MCF 10A (cell line): ENCODE results near the gene PPP1R13L. TPM values are rescaled to one million over a fixed set of nuclear protein-coding genes. Genes with fewer than 3 reads are reported as not detected.

ENCODE experiments used
- BruUV-seq: library from RNA; stranded (reverse); fragments of 400-500 nt; replicated peaks from 2 replicates; lab custom pipeline; 2021; lab: Mats Ljungman, UMichigan
- CTCF ChIA-PET: fragments of 300-600 bp; sonication (Branson Sonifier 250); formaldehyde crosslinking; extraction: SDS; loops from one replicate; lab custom pipeline; 2021; ENCODE audit warnings: antibody characterized with exemption, inconsistent platforms; lab: Yijun Ruan, JAX
- POLR2A ChIA-PET: fragments of 300-600, 350-650 bp; sonication (Branson Sonifier 250); formaldehyde crosslinking; extraction: SDS; loops from one replicate; lab custom pipeline; 2020; ENCODE audit warnings: antibody characterized with exemption, inconsistent platforms; lab: Yijun Ruan, JAX
- DNase-seq: peaks from one replicate; pipeline ENCODE4 v3.0.0-alpha.2; 2018; ENCODE audit not compliant: unreplicated experiment
- H3K27ac Mint-ChIP-seq: one replicate; pipeline ENCODE4 v1.8.0; 2022; ENCODE audit warnings: mild to moderate bottlenecking, low read depth, mixed read lengths; ENCODE audit not compliant: unreplicated experiment
- H3K27me3 Mint-ChIP-seq: one replicate; pipeline ENCODE4 v1.8.0; 2022; ENCODE audit warnings: mixed read lengths; ENCODE audit not compliant: insufficient read depth, unreplicated experiment
- H3K36me3 Mint-ChIP-seq: one replicate; pipeline ENCODE4 v1.8.0; 2022; ENCODE audit warnings: mild to moderate bottlenecking, moderate library complexity, mixed read lengths; ENCODE audit not compliant: insufficient read depth, unreplicated experiment
- H3K4me1 Mint-ChIP-seq: one replicate; pipeline ENCODE4 v1.8.0; 2022; ENCODE audit warnings: mixed read lengths; ENCODE audit not compliant: insufficient read depth, unreplicated experiment
- H3K4me3 Mint-ChIP-seq: one replicate; pipeline ENCODE4 v1.8.0; 2022; ENCODE audit warnings: mild to moderate bottlenecking, moderate library complexity, mixed read lengths; ENCODE audit not compliant: unreplicated experiment
- H3K9me3 Mint-ChIP-seq: one replicate; pipeline ENCODE4 v1.8.0; 2022; ENCODE audit warnings: mixed read lengths; ENCODE audit not compliant: unreplicated experiment
- CTCF ChIP-seq: fragments of 200-600 bp; IDR thresholded peaks from one replicate; pipeline ENCODE4 v1.8.0; 2022; ENCODE audit warnings: antibody characterized with exemption, mild to moderate bottlenecking; ENCODE audit not compliant: unreplicated experiment
- intact Hi-C: fragments of 100-400 bp; cut with micrococcal nuclease; formaldehyde crosslinking; loops from 2 replicates; pipeline ENCODE4 v1.14.1; 2022
- total RNA-seq: library from RNA; stranded (reverse); gene quantifications from 2 replicates; pipeline ENCODE4 v1.2.3, GENCODE V29; 2022

Gene PPP1R13L
- total RNA-seq, 1 experiment from 2014 or later = 161 TPM

- intact Hi-C loops = loop anchor here (1.0 kb wide), 2 partner anchors 24 to 35 kb away; partner anchors contain the start of gene FOSB
- CTCF ChIA-PET = interaction anchor here (21.1 kb wide), 1 partner anchor 37 kb away, joined by 386 read pairs; no protein-coding TSS in a partner anchor
Observed at GRCh38 chr19:45443462-45444317, 38.8 kb upstream of the PPP1R13L start.

GRCh38 chr19:45442778-45443461, 38.1 kb upstream of the PPP1R13L start:
- TF ChIP-seq CTCF = no peak
- Mint-ChIP-seq H3K4me1 (peaks cover 31% of the 10 kb centered on the region), H3K27me3 (no peaks in the 10 kb centered on the region), H3K36me3 (peaks cover 5% of the 10 kb centered on the region), H3K27ac (peak overlapping the region; percentile 91), H3K9me3 (no peaks in the 10 kb centered on the region), H3K4me3 (peak overlapping the region; percentile 77)
- DNase-seq = peak; percentile 30
- intact Hi-C loops = loop anchor here (1.0 kb wide), 2 partner anchors 24 to 35 kb away; partner anchors contain the start of gene FOSB
- CTCF ChIA-PET = interaction anchor here (21.1 kb wide), 1 partner anchor 38 kb away, joined by 386 read pairs; no protein-coding TSS in a partner anchor
- POLR2A ChIA-PET = interaction anchor here (7.8 kb wide), 1 partner anchor 25 kb away, joined by 148 read pairs; the partner anchor contains the start of gene FOSB
- no TSS peak for BruUV-seq

More at GRCh38 chr19:45443462-45444317, 38.8 kb upstream of the PPP1R13L start:
- Mint-ChIP-seq H3K9me3 (no peaks in the 10 kb centered on the region), H3K27ac (peak overlapping the region; percentile 91), H3K36me3 (peaks cover 11% of the 10 kb centered on the region), H3K27me3 (no peaks in the 10 kb centered on the region), H3K4me1 (peaks cover 38% of the 10 kb centered on the region), H3K4me3 (peak overlapping the region; percentile 77)
- TSS peak; percentile 54 for BruUV-seq
- peak; percentile 98 for DNase-seq
- POLR2A ChIA-PET = interaction anchor here (7.8 kb wide), 1 partner anchor 24 kb away, joined by 148 read pairs; the partner anchor contains the start of gene FOSB
- no peak for TF ChIP-seq CTCF

GRCh38 chr19:45442408-45442777, 37.5 kb upstream of the PPP1R13L start:
- Mint-ChIP-seq H3K36me3 (peaks cover 5% of the 10 kb centered on the region), H3K27ac (no peak overlapping the region), H3K4me3 (peak overlapping the region; percentile 77), H3K27me3 (no peaks in the 10 kb centered on the region), H3K9me3 (no peaks in the 10 kb centered on the region), H3K4me1 (peaks cover 27% of the 10 kb centered on the region)
- intact Hi-C loops = no loop called here
- CTCF ChIA-PET = interaction anchor here (0.6 to 21.1 kb wide), 2 partner anchors 38 to 170 kb away, joined by 3 to 386 read pairs; no protein-coding TSS in a partner anchor
- DNase-seq = no peak
- no TSS peak for BruUV-seq
- POLR2A ChIA-PET = interaction anchor here (5.4 kb wide), 2 partner anchors 25 to 37 kb away, joined by 74 to 110 read pairs; partner anchors contain the start of gene FOSB
- TF ChIP-seq CTCF = no peak
